Activated CD8-positive, alpha-beta memory T cell treated with anti-CD3 and anti-CD28 coated beads for 48 hours (primary cell): Measurements from ENCODE around the gene KRTAP12-1.
"Not testable (repeated sequence)": the region's sequence is repeated elsewhere in the genome, so short reads cannot be mapped to it uniquely, and the experiment has no call there.

Experiments
- DNase-seq, 3 experiments: peaks; one replicate each; pipeline ENCODE4 v3.0.0-alpha.2; 2020; ENCODE audit warnings: low read depth in 2 of 3, low spot score in 2 of 3

The KRTAP12-1 gene

GRCh38 chr21:44699502-44700001, 17.6 kb upstream of the KRTAP12-1 start:
- DNase-seq: no peak

- no peak for DNase-seq
These were observed 16.1 kb upstream of the KRTAP12-1 start for GRCh38 chr21:44697811-44698734.

GRCh38 chr21:44697172-44697810, 15.3 kb upstream of the KRTAP12-1 start, which contains the start of gene KRTAP10-12:
TSS of gene KRTAP10-12 (plus strand) at chr21:44697172. CDS start at chr21:44697202, 30 bp downstream.
- not testable (repeated sequence) for DNase-seq

- DNase-seq: no peak
These were observed 14.6 kb upstream of the KRTAP12-1 start for GRCh38 chr21:44696572-44696971.

- no peak for DNase-seq
These were observed 13.7 kb upstream of the KRTAP12-1 start for GRCh38 chr21:44695641-44696040.

- no peak for DNase-seq
These were observed 13.2 kb upstream of the KRTAP12-1 start for GRCh38 chr21:44695184-44695583.

- DNase-seq: no peak
These were observed 12.8 kb upstream of the KRTAP12-1 start for GRCh38 chr21:44694776-44695175.

GRCh38 chr21:44692798-44693512, 11.0 kb upstream of the KRTAP12-1 start:
- DNase-seq: no peak

- no peak for DNase-seq
These were observed 9.7 kb upstream of the KRTAP12-1 start for GRCh38 chr21:44691686-44692085.

GRCh38 chr21:44689740-44690139, 7.8 kb upstream of the KRTAP12-1 start:
- DNase-seq: not testable (repeated sequence)

GRCh38 chr21:44687671-44688070, 5.7 kb upstream of the KRTAP12-1 start:
- DNase-seq: no peak

- DNase-seq: no peak
These were observed 5.0 kb upstream of the KRTAP12-1 start for GRCh38 chr21:44686843-44687561.

- no peak for DNase-seq
These were observed 4.2 kb upstream of the KRTAP12-1 start for GRCh38 chr21:44686000-44686781.

- not testable (repeated sequence) for DNase-seq
These were observed 3.1 kb upstream of the KRTAP12-1 start for GRCh38 chr21:44685050-44685449.

- no peak for DNase-seq
These were observed 2.5 kb upstream of the KRTAP12-1 start for GRCh38 chr21:44684483-44684882.

GRCh38 chr21:44684077-44684476, 2.1 kb upstream of the KRTAP12-1 start:
- no peak for DNase-seq

GRCh38 chr21:44682580-44683151, 703 bp upstream of the KRTAP12-1 start:
- DNase-seq: no peak

GRCh38 chr21:44681152-44681551, 811 bp downstream of the KRTAP12-1 start:
- no peak for DNase-seq

- no peak for DNase-seq
These were observed 4.1 kb downstream of the KRTAP12-1 start for GRCh38 chr21:44677881-44678280.

GRCh38 chr21:44671911-44672310, 10.1 kb downstream of the KRTAP12-1 start:
- DNase-seq: no peak
